DOHH2 (cell line): ENCODE data around the gene CFC1B.
"Not testable (repeated sequence)": the region's sequence is repeated elsewhere in the genome, so short reads cannot be mapped to it uniquely, and the experiment has no call there.

Source experiments
- EZH2phosphoT487 ChIP-seq: fragments of 200-600 bp; sonication (generic); IDR thresholded peaks from 2 replicates; pipeline ENCODE4 v1.6.1; 2017; ENCODE audit warnings: borderline replicate concordance, mild to moderate bottlenecking, antibody characterized with exemption, low read length, moderate library complexity, mixed read lengths
- TF ChIP-seq, protein P1 (sequence below): fragments of 200-600 bp; sonication (generic); IDR thresholded peaks from one replicate; pipeline ENCODE4 v1.5.1; 2014; ENCODE audit warnings: antibody characterized with exemption, mild to moderate bottlenecking, low read depth, low read length; ENCODE audit not compliant: poor library complexity, severe bottlenecking

DNA sequence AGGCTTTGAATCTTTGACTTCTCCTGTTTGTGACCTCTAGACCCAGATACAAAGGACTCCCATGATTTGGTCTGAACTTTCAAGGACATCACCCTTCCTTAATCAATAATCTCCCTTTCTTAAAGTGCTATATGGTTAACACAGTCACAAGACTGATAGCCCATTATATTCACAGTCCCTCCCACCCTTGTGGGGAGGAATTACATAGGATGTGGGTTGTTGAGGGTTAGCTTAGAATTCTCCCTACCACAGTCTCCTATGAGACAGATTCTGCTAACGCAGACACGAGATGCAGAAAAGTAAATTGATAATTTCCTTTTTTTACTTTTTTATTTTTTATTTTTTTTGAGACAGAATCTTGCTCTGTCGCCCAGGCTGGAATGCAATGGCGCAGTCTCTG, 33.2 kb downstream of the CFC1B start:
- TF ChIP-seq, protein P1, sequence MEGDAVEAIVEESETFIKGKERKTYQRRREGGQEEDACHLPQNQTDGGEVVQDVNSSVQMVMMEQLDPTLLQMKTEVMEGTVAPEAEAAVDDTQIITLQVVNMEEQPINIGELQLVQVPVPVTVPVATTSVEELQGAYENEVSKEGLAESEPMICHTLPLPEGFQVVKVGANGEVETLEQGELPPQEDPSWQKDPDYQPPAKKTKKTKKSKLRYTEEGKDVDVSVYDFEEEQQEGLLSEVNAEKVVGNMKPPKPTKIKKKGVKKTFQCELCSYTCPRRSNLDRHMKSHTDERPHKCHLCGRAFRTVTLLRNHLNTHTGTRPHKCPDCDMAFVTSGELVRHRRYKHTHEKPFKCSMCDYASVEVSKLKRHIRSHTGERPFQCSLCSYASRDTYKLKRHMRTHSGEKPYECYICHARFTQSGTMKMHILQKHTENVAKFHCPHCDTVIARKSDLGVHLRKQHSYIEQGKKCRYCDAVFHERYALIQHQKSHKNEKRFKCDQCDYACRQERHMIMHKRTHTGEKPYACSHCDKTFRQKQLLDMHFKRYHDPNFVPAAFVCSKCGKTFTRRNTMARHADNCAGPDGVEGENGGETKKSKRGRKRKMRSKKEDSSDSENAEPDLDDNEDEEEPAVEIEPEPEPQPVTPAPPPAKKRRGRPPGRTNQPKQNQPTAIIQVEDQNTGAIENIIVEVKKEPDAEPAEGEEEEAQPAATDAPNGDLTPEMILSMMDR, result not testable (repeated sequence)
- not testable (repeated sequence) for TF ChIP-seq EZH2phosphoT487
